ENCODE data around the gene IGLON5.
A peak's percentile ranks its signal among the peaks of the same experiment; 100 is the strongest.

The IGLON5 gene

GRCh38 chr19:51339313-51339686, 27.9 kb downstream of the IGLON5 start:
- no peak for DNase-seq (ENCODE audit: low spot score)

- DNase-seq (ENCODE audit: low spot score) = peak; percentile 99
Measured at GRCh38 chr19:51339687-51340656, 28.5 kb downstream of the IGLON5 start.

- DNase-seq (ENCODE audit: low spot score) = no peak
Measured at GRCh38 chr19:51341066-51341465, 29.6 kb downstream of the IGLON5 start.

GRCh38 chr19:51341976-51342580, 30.6 kb downstream of the IGLON5 start, which contains the start of gene VSIG10L:
Gene VSIG10L (minus strand): TSS chr19:51342139. CDS start chr19:51342124, 15 bp downstream.
- no peak for DNase-seq (ENCODE audit: low spot score)

- DNase-seq (ENCODE audit: low spot score) = no peak
Measured at GRCh38 chr19:51342631-51343569, 31.5 kb downstream of the IGLON5 start.

GRCh38 chr19:51345076-51345620, 33.7 kb downstream of the IGLON5 start:
- no peak for DNase-seq (ENCODE audit: low spot score)

- DNase-seq (ENCODE audit: low spot score) = no peak
Measured at GRCh38 chr19:51346742-51347141, 35.3 kb downstream of the IGLON5 start.

- DNase-seq (ENCODE audit: low spot score) = no peak
Measured at GRCh38 chr19:51347209-51347928, 35.9 kb downstream of the IGLON5 start.

GRCh38 chr19:51351266-51351990, 40.0 kb downstream of the IGLON5 start:
- no peak for DNase-seq (ENCODE audit: low spot score)

- no peak for DNase-seq (ENCODE audit: low spot score)
Measured at GRCh38 chr19:51352783-51353360, 41.4 kb downstream of the IGLON5 start.

GRCh38 chr19:51354103-51354741, 42.8 kb downstream of the IGLON5 start:
- DNase-seq (ENCODE audit: low spot score) = no peak

GRCh38 chr19:51354742-51355148, 43.3 kb downstream of the IGLON5 start:
- DNase-seq (ENCODE audit: low spot score) = no peak

- no peak for DNase-seq (ENCODE audit: low spot score)
Measured at GRCh38 chr19:51356159-51356801, 44.8 kb downstream of the IGLON5 start.

- no peak for DNase-seq (ENCODE audit: low spot score)
Measured at GRCh38 chr19:51357952-51358351, 46.5 kb downstream of the IGLON5 start.

- peak; percentile 87 for DNase-seq (ENCODE audit: low spot score)
Measured at GRCh38 chr19:51359294-51359693, 47.9 kb downstream of the IGLON5 start.

- no peak for DNase-seq (ENCODE audit: low spot score)
Measured at GRCh38 chr19:51361239-51361638, 49.8 kb downstream of the IGLON5 start.

GRCh38 chr19:51364200-51365106, 53.0 kb downstream of the IGLON5 start:
- DNase-seq (ENCODE audit: low spot score) = no peak
